ENCODE measurements around the gene MAP3K1. TPM values are rescaled to one million over a fixed set of nuclear protein-coding genes. Genes with fewer than 3 reads are reported as not detected.

MAP3K1 gene
- total and polyA plus RNA-seq, 9 of the 15 experiments (the other 6 are each of a cell fraction or from before 2014, with no cell fraction given), result 3.9 to 13.9 (median 7.5) TPM

DNA sequence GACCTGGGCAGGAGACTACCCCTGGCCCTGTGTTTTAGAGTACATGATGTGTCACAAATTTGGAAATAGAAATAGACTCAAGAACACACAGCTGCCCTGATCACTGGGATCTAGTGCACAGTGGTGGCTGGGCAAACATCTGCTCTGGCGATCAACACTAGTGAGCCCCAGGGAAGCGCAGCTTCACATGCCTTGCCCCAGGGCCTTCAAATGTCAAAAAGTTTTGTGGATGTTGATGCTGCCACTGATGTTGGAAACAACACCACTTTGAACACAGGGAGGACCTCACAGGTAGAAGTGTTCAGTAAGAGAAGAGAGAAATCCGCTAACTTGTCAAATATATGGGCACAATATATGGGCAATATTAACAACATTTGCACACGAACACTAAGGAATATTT is 7.1 kb upstream of the MAP3K1 start:
- no peak for FAIRE-seq

More for the DNA sequence above, 7.1 kb upstream of the MAP3K1 start:
- H3K9me3 ChIP-seq (replicated peaks; ENCODE audit: control insufficient read depth, insufficient read depth, low read depth, low read length), result no peaks in the 10 kb centered on the region
- DNase-seq (ENCODE audit: extremely low read depth in 1 of 4, low spot score in 3 of 4) (no peak), ATAC-seq (no peak)
- no peaks in the 10 kb centered on the region for H3K36me3 ChIP-seq (ENCODE audit: control insufficient read depth, insufficient read depth, low read length)
- H3K9ac ChIP-seq (ENCODE audit: insufficient read depth in 1 of 2, low read depth in 2 of 2, low read length in 2 of 2), result no peak overlapping the region
- H2AFZ ChIP-seq (ENCODE audit: low read depth, low read length), result 0 out of 2 replicates have a peak overlapping the region, but pooled peaks have one; percentile 9
- 66% methylated on average over 3 of the region's 4 CpGs for WGBS (ENCODE audit: insufficient coverage, low coverage, missing lambda C conversion rate)
- H3K27ac ChIP-seq (ENCODE audit: extremely low read depth, low read depth, low read length), result no peak overlapping the region
- no TSS peak for BruUV-seq (replicated peaks)
- H4K20me1 ChIP-seq (replicated peaks; ENCODE audit: control insufficient read depth, insufficient read depth, low read length), result no peaks in the 10 kb centered on the region
- intact Hi-C loops (cut with micrococcal nuclease), result no loop called here
- no peaks in the 10 kb centered on the region for H3K79me2 ChIP-seq (ENCODE audit: control insufficient read depth, insufficient read depth, low read length)
- H3K4me1 ChIP-seq (replicated peaks in 1 of 2; ENCODE audit: control insufficient read depth in 2 of 2, insufficient read depth in 2 of 2, low read length in 2 of 2), result peaks cover 5 to 16% of the 10 kb centered on the region in 2 experiments; a peak in 4 of 5 replicates
- TF ChIP-seq TARDBP (IDR thresholded peaks at IDR 0.05), result no peak
- TF ChIP-seq HDGF (IDR thresholded peaks at IDR 0.05), result no peak
- TF ChIP-seq, protein P1, sequence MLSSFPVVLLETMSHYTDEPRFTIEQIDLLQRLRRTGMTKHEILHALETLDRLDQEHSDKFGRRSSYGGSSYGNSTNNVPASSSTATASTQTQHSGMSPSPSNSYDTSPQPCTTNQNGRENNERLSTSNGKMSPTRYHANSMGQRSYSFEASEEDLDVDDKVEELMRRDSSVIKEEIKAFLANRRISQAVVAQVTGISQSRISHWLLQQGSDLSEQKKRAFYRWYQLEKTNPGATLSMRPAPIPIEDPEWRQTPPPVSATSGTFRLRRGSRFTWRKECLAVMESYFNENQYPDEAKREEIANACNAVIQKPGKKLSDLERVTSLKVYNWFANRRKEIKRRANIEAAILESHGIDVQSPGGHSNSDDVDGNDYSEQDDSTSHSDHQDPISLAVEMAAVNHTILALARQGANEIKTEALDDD (IDR thresholded peaks at IDR 0.05), result no peak
- TF ChIP-seq DMBX1 (CRISPR knock-in tag; IDR thresholded peaks at IDR 0.05; ENCODE audit: borderline replicate concordance), result no peak
- TF ChIP-seq ZNF3 (CRISPR knock-in tag; IDR thresholded peaks at IDR 0.05), result no peak
- no peak for TF ChIP-seq TAF15 (IDR thresholded peaks at IDR 0.05; ENCODE audit: low read depth, low read length)
- TF ChIP-seq RFX5 (IDR thresholded peaks at IDR 0.05; ENCODE audit: low read depth, low read length), result no peak
- TF ChIP-seq, protein P2, sequence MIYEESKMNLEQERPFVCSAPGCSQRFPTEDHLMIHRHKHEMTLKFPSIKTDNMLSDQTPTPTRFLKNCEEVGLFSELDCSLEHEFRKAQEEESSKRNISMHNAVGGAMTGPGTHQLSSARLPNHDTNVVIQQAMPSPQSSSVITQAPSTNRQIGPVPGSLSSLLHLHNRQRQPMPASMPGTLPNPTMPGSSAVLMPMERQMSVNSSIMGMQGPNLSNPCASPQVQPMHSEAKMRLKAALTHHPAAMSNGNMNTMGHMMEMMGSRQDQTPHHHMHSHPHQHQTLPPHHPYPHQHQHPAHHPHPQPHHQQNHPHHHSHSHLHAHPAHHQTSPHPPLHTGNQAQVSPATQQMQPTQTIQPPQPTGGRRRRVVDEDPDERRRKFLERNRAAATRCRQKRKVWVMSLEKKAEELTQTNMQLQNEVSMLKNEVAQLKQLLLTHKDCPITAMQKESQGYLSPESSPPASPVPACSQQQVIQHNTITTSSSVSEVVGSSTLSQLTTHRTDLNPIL (CRISPR knock-in tag; IDR thresholded peaks at IDR 0.05), result no peak
- TF ChIP-seq, protein P3, sequence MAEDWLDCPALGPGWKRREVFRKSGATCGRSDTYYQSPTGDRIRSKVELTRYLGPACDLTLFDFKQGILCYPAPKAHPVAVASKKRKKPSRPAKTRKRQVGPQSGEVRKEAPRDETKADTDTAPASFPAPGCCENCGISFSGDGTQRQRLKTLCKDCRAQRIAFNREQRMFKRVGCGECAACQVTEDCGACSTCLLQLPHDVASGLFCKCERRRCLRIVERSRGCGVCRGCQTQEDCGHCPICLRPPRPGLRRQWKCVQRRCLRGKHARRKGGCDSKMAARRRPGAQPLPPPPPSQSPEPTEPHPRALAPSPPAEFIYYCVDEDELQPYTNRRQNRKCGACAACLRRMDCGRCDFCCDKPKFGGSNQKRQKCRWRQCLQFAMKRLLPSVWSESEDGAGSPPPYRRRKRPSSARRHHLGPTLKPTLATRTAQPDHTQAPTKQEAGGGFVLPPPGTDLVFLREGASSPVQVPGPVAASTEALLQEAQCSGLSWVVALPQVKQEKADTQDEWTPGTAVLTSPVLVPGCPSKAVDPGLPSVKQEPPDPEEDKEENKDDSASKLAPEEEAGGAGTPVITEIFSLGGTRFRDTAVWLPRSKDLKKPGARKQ (CRISPR knock-in tag; IDR thresholded peaks at IDR 0.05), result no peak
- TF ChIP-seq BRF1 (IDR thresholded peaks at IDR 0.05; ENCODE audit: borderline replicate concordance, extremely low read depth, insufficient read length), result no peak
- TF ChIP-seq, protein P4, sequence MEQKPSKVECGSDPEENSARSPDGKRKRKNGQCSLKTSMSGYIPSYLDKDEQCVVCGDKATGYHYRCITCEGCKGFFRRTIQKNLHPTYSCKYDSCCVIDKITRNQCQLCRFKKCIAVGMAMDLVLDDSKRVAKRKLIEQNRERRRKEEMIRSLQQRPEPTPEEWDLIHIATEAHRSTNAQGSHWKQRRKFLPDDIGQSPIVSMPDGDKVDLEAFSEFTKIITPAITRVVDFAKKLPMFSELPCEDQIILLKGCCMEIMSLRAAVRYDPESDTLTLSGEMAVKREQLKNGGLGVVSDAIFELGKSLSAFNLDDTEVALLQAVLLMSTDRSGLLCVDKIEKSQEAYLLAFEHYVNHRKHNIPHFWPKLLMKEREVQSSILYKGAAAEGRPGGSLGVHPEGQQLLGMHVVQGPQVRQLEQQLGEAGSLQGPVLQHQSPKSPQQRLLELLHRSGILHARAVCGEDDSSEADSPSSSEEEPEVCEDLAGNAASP (IDR thresholded peaks at IDR 0.05), result no peak
- H3K9me1 ChIP-seq (ENCODE audit: control insufficient read depth, insufficient read depth, low read length), result no peaks in the 10 kb centered on the region
- H3K27me3 ChIP-seq (ENCODE audit: control insufficient read depth in 2 of 2, insufficient read depth in 2 of 2, low read length in 2 of 2), result no peaks in the 10 kb centered on the region
- H3K4me2 ChIP-seq (ENCODE audit: insufficient read depth, low read length), result no peak overlapping the region
- in situ Hi-C loops (cut with MboI), result no loop called here
- no peak overlapping the region for H3K4me3 ChIP-seq
- ChIA-PET CTCF (ENCODE audit: low intra/inter-chr PET ratio) (no interaction called here), POLR2A (interaction anchor here (0.7 kb wide), 1 partner anchor 102 kb away, joined by 3 read pairs; no protein-coding TSS in a partner anchor)
